IMR-90 (cell line): ENCODE data around the gene TPGS2. TPM values are rescaled to one million over a fixed set of nuclear protein-coding genes. Genes with fewer than 3 reads are reported as not detected.

Experiments
- ATAC-seq: fragments of 200-7000 bp; cut with Tn5 transposase; 2 replicates; pipeline ENCODE4 v1.9.1; 2020; ENCODE audit warnings: low read depth, mild to moderate bottlenecking, moderate library complexity
- BruUV-seq: library from RNA; stranded (reverse); fragments of 400-500 nt; replicated peaks from 2 replicates; lab custom pipeline; 2021; lab: Mats Ljungman, UMichigan
- CTCF ChIA-PET: fragments of 300-600 bp; formaldehyde crosslinking; extraction: SDS; loops from one replicate; lab custom pipeline; 2021; ENCODE audit warnings: antibody characterized with exemption; lab: Yijun Ruan, JAX
- POLR2A ChIA-PET: fragments of 300-600 bp; sonication (Branson Sonifier 250); formaldehyde crosslinking; loops from one replicate; lab custom pipeline; 2022; ENCODE audit warnings: antibody characterized with exemption; ENCODE audit not compliant: unreplicated experiment; lab: Charles Lee
- DNase-seq: peaks from one replicate; pipeline ENCODE4 v3.0.0; 2013
- H2AFZ ChIP-seq: replicated peaks from 2 replicates; pipeline ENCODE3; 2013; ENCODE audit warnings: low read length, mild to moderate bottlenecking; ENCODE audit not compliant: poor library complexity
- H2AK5ac ChIP-seq: 2 replicates; pipeline ENCODE4 v1.6.1; 2013; ENCODE audit warnings: low read depth, low read length, inconsistent platforms
- H2AK9ac ChIP-seq: replicated peaks from 2 replicates; pipeline ENCODE3; 2013; ENCODE audit warnings: mild to moderate bottlenecking, low read depth, low read length, moderate library complexity; ENCODE audit not compliant: poor library complexity
- H2BK120ac ChIP-seq: 2 replicates; pipeline ENCODE4 v1.6.1; 2013; ENCODE audit warnings: low read depth, low read length, inconsistent platforms
- H2BK15ac ChIP-seq: 3 replicates; pipeline ENCODE4 v1.6.1; 2013; ENCODE audit warnings: low read depth, low read length, inconsistent platforms
- H2BK20ac ChIP-seq: 2 replicates; pipeline ENCODE4 v1.6.1; 2013; ENCODE audit warnings: low read depth, mild to moderate bottlenecking, inconsistent platforms, low read length, moderate library complexity
- H2BK5ac ChIP-seq: 2 replicates; pipeline ENCODE4 v1.6.1; 2013; ENCODE audit warnings: mild to moderate bottlenecking, low read depth, low read length, inconsistent platforms; ENCODE audit not compliant: poor library complexity, severe bottlenecking
- H3K14ac ChIP-seq: replicated peaks from 2 replicates; pipeline ENCODE4 v1.6.1; 2013; ENCODE audit warnings: low read depth, low read length, inconsistent platforms
- H3K18ac ChIP-seq: 2 replicates; pipeline ENCODE4 v1.6.1; 2013; ENCODE audit warnings: low read depth, low read length, control low read depth
- H3K23ac ChIP-seq: 2 replicates; pipeline ENCODE4 v1.6.1; 2013; ENCODE audit warnings: low read depth, low read length, inconsistent platforms
- H3K27ac ChIP-seq: 2 replicates; pipeline ENCODE4 v1.5.1; 2013; ENCODE audit warnings: mild to moderate bottlenecking, control low read depth, low read length; ENCODE audit not compliant: insufficient read depth
- H3K27me3 ChIP-seq: 2 replicates; pipeline ENCODE4 v1.6.1; 2013; ENCODE audit warnings: low read length; ENCODE audit not compliant: control insufficient read depth, insufficient read depth
- H3K36me3 ChIP-seq: 2 replicates; pipeline ENCODE4 v1.6.1; 2013; ENCODE audit warnings: low read length, mixed read lengths; ENCODE audit not compliant: control insufficient read depth, insufficient read depth
- H3K4ac ChIP-seq: 2 replicates; pipeline ENCODE4 v1.6.1; 2013; ENCODE audit warnings: low read depth, low read length, inconsistent platforms
- H3K4me1 ChIP-seq: 2 replicates; pipeline ENCODE4 v1.6.1; 2013; ENCODE audit warnings: low read length, mixed read lengths; ENCODE audit not compliant: control insufficient read depth, insufficient read depth
- H3K4me2 ChIP-seq: 2 replicates; pipeline ENCODE4 v1.6.1; 2013; ENCODE audit warnings: low read depth, mild to moderate bottlenecking, control low read depth, low read length, moderate library complexity
- H3K4me3 ChIP-seq: 2 replicates; pipeline ENCODE4 v1.5.1; 2013; ENCODE audit warnings: low read depth, mild to moderate bottlenecking, control low read depth, low read length, moderate library complexity; ENCODE audit not compliant: insufficient read depth
- H3K56ac ChIP-seq: 2 replicates; pipeline ENCODE4 v1.6.1; 2013; ENCODE audit warnings: low read length, inconsistent platforms; ENCODE audit not compliant: insufficient read depth; ENCODE audit errors: extremely low read depth
- H3K79me1 ChIP-seq, 2 experiments: 2 replicates each; pipeline ENCODE4 v1.6.1; 2013; ENCODE audit warnings: low read length in 2 of 2, inconsistent platforms in 1 of 2, low read depth in 1 of 2
- H3K9ac ChIP-seq: 2 replicates; pipeline ENCODE4 v1.6.1; 2013; ENCODE audit warnings: low read depth, low read length, control low read depth
- H3K9me1 ChIP-seq: 2 replicates; pipeline ENCODE4 v1.6.1; 2013; ENCODE audit warnings: low read length, inconsistent platforms; ENCODE audit not compliant: insufficient read depth
- H3K9me3 ChIP-seq: 2 replicates; pipeline ENCODE4 v1.6.1; 2013; ENCODE audit warnings: low read length; ENCODE audit not compliant: control insufficient read depth, insufficient read depth
- H4K20me1 ChIP-seq: 2 replicates; pipeline ENCODE4 v1.6.1; 2013; ENCODE audit warnings: low read length, inconsistent platforms; ENCODE audit not compliant: insufficient read depth
- H4K5ac ChIP-seq: 2 replicates; pipeline ENCODE4 v1.6.1; 2013; ENCODE audit warnings: mild to moderate bottlenecking, low read depth, low read length, control low read depth
- H4K8ac ChIP-seq, 2 experiments: 2 replicates each; pipeline ENCODE4 v1.6.1; 2013; ENCODE audit warnings: low read depth in 2 of 2, low read length in 2 of 2, control low read depth in 1 of 2, inconsistent platforms in 1 of 2
- H4K91ac ChIP-seq: 2 replicates; pipeline ENCODE4 v1.6.1; 2013; ENCODE audit warnings: low read depth, low read length, inconsistent platforms; ENCODE audit not compliant: insufficient read depth
- CHD1 ChIP-seq: IDR thresholded peaks from 2 replicates; pipeline ENCODE4 v1.6.1; 2012; ENCODE audit warnings: low read depth, low read length, improper control_type of control experiment
- RAD21 ChIP-seq: IDR thresholded peaks from 2 replicates; pipeline ENCODE4 v1.6.1; 2012; ENCODE audit warnings: low read length, improper control_type of control experiment
- WGBS, 2 experiments: methylation state at CpG; one replicate each; pipeline versions ENCODE4 v1.1.5 to v1.1.7; 2013; ENCODE audit warnings: missing lambda C conversion rate in 2 of 2; ENCODE audit not compliant: insufficient read length in 1 of 2; ENCODE audit errors: extremely low coverage in 2 of 2; 5-methylcytosine and 5-hydroxymethylcytosine counted together
- dilution Hi-C: fragments of 300-500 bp; cut with HindIII; formaldehyde crosslinking; loops from one replicate; pipeline ENCODE4 v1.14.3; 2018; ENCODE audit warnings: low sequenced_read_pairs; ENCODE audit not compliant: unreplicated experiment
- in situ Hi-C: fragments of 300-500 bp; cut with MboI; formaldehyde crosslinking; loops from 3 replicates; pipeline ENCODE4 v1.14.3; 2019; ENCODE audit warnings: low sequenced_read_pairs, inconsistent platforms, mixed read lengths
- intact Hi-C: fragments of 100-400 bp; cut with micrococcal nuclease; formaldehyde crosslinking; loops from 2 replicates; pipeline ENCODE4 v1.10.0; 2022
- polyA plus RNA-seq, 3 experiments: library from polyadenylated mRNA; depleted of rRNA; stranded (reverse); fragments of >200 nt; gene quantifications; 2 replicates each; pipeline ENCODE4 v1.2.3, GENCODE V29; 2012; ENCODE audit warnings: low replicate concordance in 1 of 3
- total RNA-seq: library from RNA; depleted of rRNA; stranded (reverse); fragments of >200 nt; gene quantifications from 2 replicates; pipeline ENCODE4 v1.2.3, GENCODE V29; 2012

The TPGS2 gene
- total and polyA plus RNA-seq, 2 of the 4 experiments (the other 2 are of a cell fraction), result 201 to 294 TPM

DNA sequence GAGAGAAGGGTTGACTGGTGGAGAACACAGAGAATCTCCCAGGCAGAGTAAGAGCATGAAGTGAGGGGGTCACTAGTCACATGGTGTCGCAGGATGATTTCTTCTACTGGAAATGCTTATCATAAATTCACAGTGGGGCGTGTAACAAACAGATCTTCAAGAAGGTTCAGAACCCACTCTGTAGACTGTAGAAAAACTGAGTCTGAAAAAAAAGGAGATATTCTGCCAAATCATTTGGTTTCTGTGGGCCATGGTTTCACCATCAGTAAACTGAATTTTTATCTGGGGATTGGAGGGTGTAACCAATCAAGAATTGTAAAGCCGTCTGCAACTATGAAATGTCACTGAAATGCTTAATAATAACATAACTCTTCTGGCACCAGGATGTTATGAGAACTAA is 15.0 kb downstream of the TPGS2 start:
- H4K20me1 ChIP-seq, result peaks cover 2% of the 10 kb centered on the region; the same call in 1 of the 2 replicates
- no peak overlapping the region for H4K5ac ChIP-seq
- H3K27ac ChIP-seq, result no peak overlapping the region
- no peak overlapping the region for H2AK5ac ChIP-seq
- no peak for DNase-seq
- no peak overlapping the region for H3K23ac ChIP-seq
- no TSS peak for BruUV-seq
- H3K9ac ChIP-seq, result no peak overlapping the region
- dilution Hi-C loops (no loop called here), intact Hi-C loops (no loop called here), in situ Hi-C loops (no loop called here)
- no peak overlapping the region for H2BK20ac ChIP-seq
- H4K8ac ChIP-seq, result no peak overlapping the region
- H3K27me3 ChIP-seq, result no peaks in the 10 kb centered on the region
- H3K9me3 ChIP-seq, result no peaks in the 10 kb centered on the region
- no peak overlapping the region for H3K14ac ChIP-seq
- ATAC-seq, result no peak
- no peak overlapping the region for H2AFZ ChIP-seq
- H2BK5ac ChIP-seq, result no peak overlapping the region
- H3K4ac ChIP-seq, result no peak overlapping the region
- H3K4me1 ChIP-seq, result peaks cover 16% of the 10 kb centered on the region
- H3K18ac ChIP-seq, result no peak overlapping the region
- H3K9me1 ChIP-seq, result peaks cover 4% of the 10 kb centered on the region
- H3K56ac ChIP-seq, result no peak overlapping the region
- ChIA-PET CTCF (no interaction called here), POLR2A (no interaction called here)
- TF ChIP-seq RAD21, result no peak
- no peak for TF ChIP-seq CHD1
- H3K4me2 ChIP-seq, result no peak overlapping the region
- H3K36me3 ChIP-seq, result peaks cover 14% of the 10 kb centered on the region
- H3K79me1 ChIP-seq, result peaks cover 5 to 18% of the 10 kb centered on the region in 2 experiments
- no peak overlapping the region for H2BK120ac ChIP-seq
- H2BK15ac ChIP-seq, result no peak overlapping the region
- WGBS, 2 experiments, result no CpG with 5 or more reads among the region's 3 CpGs
- H2AK9ac ChIP-seq, result no peak overlapping the region
- no peak overlapping the region for H3K4me3 ChIP-seq
- H4K91ac ChIP-seq, result no peak overlapping the region
